ENCODE data around the gene KIAA0586. TPM values are rescaled to one million over a fixed set of nuclear protein-coding genes. Genes with fewer than 3 reads are reported as not detected.
"Not testable (repeated sequence)": the region's sequence is repeated elsewhere in the genome, so short reads cannot be mapped to it uniquely, and the experiment has no call there.

Gene KIAA0586
- total RNA-seq, 1 donor, result 18.4 TPM

DNA sequence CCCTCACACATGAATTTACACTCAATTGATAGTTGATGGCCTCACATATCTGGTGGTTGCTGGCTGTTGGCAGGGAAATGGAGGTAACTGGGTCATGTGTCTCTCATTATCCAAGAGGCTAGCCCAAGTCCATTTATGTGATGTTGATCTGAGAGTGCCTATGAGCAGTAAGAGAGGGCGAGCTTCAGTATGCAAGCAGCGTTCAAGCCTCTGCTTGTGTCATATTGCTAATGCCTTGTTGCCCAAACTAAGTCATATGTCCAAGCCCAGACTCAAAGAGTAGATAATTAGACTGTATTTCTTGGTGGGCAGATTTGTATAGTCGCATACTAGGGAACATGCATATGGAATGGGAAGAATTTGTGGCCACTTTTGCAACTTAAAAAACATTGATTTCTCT is 126.4 kb downstream of the KIAA0586 start:
- H3K27me3 ChIP-seq (ENCODE audit: insufficient read depth, low read length), result no peaks in the 10 kb centered on the region
- no peaks in the 10 kb centered on the region for H3K4me1 ChIP-seq (ENCODE audit: insufficient read depth, low read length)
- no peak overlapping the region for H3K4me3 ChIP-seq (ENCODE audit: low read length)
- no peaks in the 10 kb centered on the region for H3K9me3 ChIP-seq (ENCODE audit: low read depth, low read length)

GRCh38 chr14:58555647-58556046 is 128.1 kb downstream of the KIAA0586 start:
- Histone ChIP-seq H3K9me3 (ENCODE audit: low read depth, low read length) (no peaks in the 10 kb centered on the region), H3K4me3 (ENCODE audit: low read length) (no peak overlapping the region), H3K27me3 (ENCODE audit: insufficient read depth, low read length) (no peaks in the 10 kb centered on the region), H3K4me1 (ENCODE audit: insufficient read depth, low read length) (no peaks in the 10 kb centered on the region)

DNA sequence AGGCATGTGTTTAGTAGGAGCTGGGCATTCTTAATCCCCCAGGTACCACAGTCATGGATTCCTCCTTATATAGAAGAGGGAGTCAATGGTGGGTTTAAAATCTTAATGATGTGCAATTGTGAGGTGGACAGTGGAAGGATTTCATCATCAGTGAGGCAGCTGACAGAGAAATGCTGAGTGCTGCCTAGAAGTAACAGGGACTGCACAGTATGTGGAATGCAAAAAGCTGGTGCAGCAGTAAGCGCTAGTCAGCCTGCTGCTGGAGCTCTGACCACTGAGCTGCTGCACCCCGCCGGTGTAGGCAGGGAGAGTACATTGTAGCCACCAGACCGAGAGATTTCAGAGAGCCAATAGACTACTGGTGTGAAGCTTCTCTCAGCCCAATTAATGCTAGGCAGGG is 129.7 kb downstream of the KIAA0586 start:
- Histone ChIP-seq H3K9me3 (ENCODE audit: low read depth, low read length) (no peaks in the 10 kb centered on the region), H3K4me3 (ENCODE audit: low read length) (no peak overlapping the region), H3K27me3 (ENCODE audit: insufficient read depth, low read length) (no peaks in the 10 kb centered on the region), H3K4me1 (ENCODE audit: insufficient read depth, low read length) (no peaks in the 10 kb centered on the region)

DNA sequence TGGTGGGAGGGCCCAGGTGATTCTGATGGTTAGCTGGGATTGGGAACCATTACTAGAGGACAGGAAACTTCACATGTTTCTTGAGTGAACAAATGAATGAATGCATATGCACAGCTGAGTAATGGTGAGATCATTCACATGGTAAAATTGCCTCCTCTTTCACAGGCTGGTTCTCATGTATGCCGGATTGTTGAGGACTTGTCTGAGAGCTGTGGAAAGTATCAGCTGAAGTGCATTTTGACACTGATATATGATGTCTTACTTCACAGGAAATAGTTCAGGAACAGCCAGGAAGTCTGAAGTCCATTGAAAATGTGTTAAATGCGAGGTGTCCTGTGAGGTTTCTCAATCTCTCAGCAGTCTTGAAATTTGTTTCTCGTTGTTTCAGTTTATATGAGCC is 132.7 kb downstream of the KIAA0586 start:
- no peaks in the 10 kb centered on the region for H3K27me3 ChIP-seq (ENCODE audit: insufficient read depth, low read length)
- H3K4me1 ChIP-seq (ENCODE audit: insufficient read depth, low read length), result no peaks in the 10 kb centered on the region
- no peak overlapping the region for H3K4me3 ChIP-seq (ENCODE audit: low read length)
- no peaks in the 10 kb centered on the region for H3K9me3 ChIP-seq (ENCODE audit: low read depth, low read length)

- Histone ChIP-seq H3K4me3 (ENCODE audit: low read length) (no peak overlapping the region), H3K27me3 (ENCODE audit: insufficient read depth, low read length) (no peaks in the 10 kb centered on the region), H3K9me3 (ENCODE audit: low read depth, low read length) (no peaks in the 10 kb centered on the region), H3K4me1 (ENCODE audit: insufficient read depth, low read length) (no peaks in the 10 kb centered on the region)
Observed at GRCh38 chr14:58562141-58562540, 134.6 kb downstream of the KIAA0586 start.

DNA sequence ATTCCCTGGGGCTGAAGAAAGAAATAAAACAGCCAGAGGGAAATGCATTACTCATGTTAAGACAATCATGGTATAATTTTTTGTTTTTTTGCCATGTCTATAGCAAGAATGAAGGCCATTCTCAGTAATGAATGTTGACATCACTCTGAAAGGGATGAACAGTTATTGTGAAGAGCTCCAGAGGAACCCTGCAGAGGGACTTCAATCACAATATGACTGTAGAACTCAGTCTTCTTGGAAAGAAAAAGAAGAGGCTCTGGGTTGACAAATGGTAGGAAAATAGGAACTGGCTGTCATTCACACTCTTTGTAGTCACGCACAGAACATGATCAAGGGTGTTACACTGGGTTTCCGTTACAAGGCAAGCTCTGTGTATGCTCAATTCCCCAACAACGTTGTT is 136.5 kb downstream of the KIAA0586 start:
- Histone ChIP-seq H3K9me3 (ENCODE audit: low read depth, low read length) (no peaks in the 10 kb centered on the region), H3K27me3 (ENCODE audit: insufficient read depth, low read length) (no peaks in the 10 kb centered on the region), H3K4me1 (ENCODE audit: insufficient read depth, low read length) (no peaks in the 10 kb centered on the region)

DNA sequence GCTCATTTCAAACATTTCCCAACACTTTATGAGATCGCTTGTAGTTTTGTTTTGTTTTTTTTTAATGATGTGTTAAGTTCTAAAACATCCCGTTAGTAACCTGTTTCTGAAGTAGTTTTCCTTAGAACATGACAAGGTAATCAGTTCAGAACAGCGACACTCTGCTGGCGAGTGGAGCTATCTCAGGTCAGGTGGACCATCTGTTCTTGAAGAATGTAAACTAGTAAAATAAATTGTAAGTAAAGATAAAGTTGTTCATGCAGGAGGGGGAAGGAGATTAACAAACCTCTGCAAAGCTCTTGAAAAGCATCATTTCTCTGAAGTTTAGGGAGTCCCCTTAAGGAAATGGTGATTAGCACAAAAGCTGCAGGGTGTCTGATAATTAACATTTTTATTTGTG is 138.3 kb downstream of the KIAA0586 start:
- no peaks in the 10 kb centered on the region for H3K9me3 ChIP-seq (ENCODE audit: low read depth, low read length)
- no peak overlapping the region for H3K4me3 ChIP-seq (ENCODE audit: low read length)
- H3K27me3 ChIP-seq (ENCODE audit: insufficient read depth, low read length), result no peaks in the 10 kb centered on the region
- no peaks in the 10 kb centered on the region for H3K4me1 ChIP-seq (ENCODE audit: insufficient read depth, low read length)

More for the DNA sequence above, 136.5 kb downstream of the KIAA0586 start:
- H3K4me3 ChIP-seq (ENCODE audit: low read length), result no peak overlapping the region

DNA sequence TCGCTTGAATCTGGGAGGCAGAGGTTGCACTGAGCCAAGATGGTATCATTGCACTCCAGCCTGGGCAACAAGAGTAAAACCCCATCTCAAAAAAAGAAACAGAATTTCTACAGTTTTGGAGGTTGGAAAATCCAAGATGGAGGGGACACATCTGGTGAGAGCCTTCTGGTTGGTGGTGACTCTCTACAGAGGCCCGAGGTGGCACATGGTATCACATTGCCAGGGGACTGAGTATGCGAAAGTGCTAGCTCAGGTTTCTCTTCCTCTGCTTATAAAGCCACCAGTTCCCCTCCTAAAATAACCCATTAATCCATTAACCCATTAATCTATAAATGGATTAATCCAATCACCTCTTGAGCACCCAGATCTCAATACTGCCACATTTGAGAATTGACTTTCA is 139.5 kb downstream of the KIAA0586 start:
- H3K4me1 ChIP-seq (ENCODE audit: insufficient read depth, low read length), result peaks cover 5% of the 10 kb centered on the region
- no peak overlapping the region for H3K4me3 ChIP-seq (ENCODE audit: low read length)
- no peaks in the 10 kb centered on the region for H3K27me3 ChIP-seq (ENCODE audit: insufficient read depth, low read length)
- no peaks in the 10 kb centered on the region for H3K9me3 ChIP-seq (ENCODE audit: low read depth, low read length)

- peaks cover 5% of the 10 kb centered on the region for H3K4me1 ChIP-seq (ENCODE audit: insufficient read depth, low read length)
- no peaks in the 10 kb centered on the region for H3K27me3 ChIP-seq (ENCODE audit: insufficient read depth, low read length)
- H3K4me3 ChIP-seq (ENCODE audit: low read length), result no peak overlapping the region
- no peaks in the 10 kb centered on the region for H3K9me3 ChIP-seq (ENCODE audit: low read depth, low read length)
Observed at GRCh38 chr14:58568322-58568721, 140.8 kb downstream of the KIAA0586 start.

- no peaks in the 10 kb centered on the region for H3K9me3 ChIP-seq (ENCODE audit: low read depth, low read length)
- H3K27me3 ChIP-seq (ENCODE audit: insufficient read depth, low read length), result no peaks in the 10 kb centered on the region
Observed at GRCh38 chr14:58571256-58571655, 143.7 kb downstream of the KIAA0586 start.

GRCh38 chr14:58571769-58572472 is 144.4 kb downstream of the KIAA0586 start:
- H3K4me3 ChIP-seq (ENCODE audit: low read length), result no peak overlapping the region
- no peaks in the 10 kb centered on the region for H3K27me3 ChIP-seq (ENCODE audit: insufficient read depth, low read length)
- peaks cover 5% of the 10 kb centered on the region for H3K4me1 ChIP-seq (ENCODE audit: insufficient read depth, low read length)
- H3K9me3 ChIP-seq (ENCODE audit: low read depth, low read length), result no peaks in the 10 kb centered on the region

More at GRCh38 chr14:58571256-58571655, 143.7 kb downstream of the KIAA0586 start:
- H3K4me3 ChIP-seq (ENCODE audit: low read length), result no peak overlapping the region
- H3K4me1 ChIP-seq (ENCODE audit: insufficient read depth, low read length), result peaks cover 5% of the 10 kb centered on the region

DNA sequence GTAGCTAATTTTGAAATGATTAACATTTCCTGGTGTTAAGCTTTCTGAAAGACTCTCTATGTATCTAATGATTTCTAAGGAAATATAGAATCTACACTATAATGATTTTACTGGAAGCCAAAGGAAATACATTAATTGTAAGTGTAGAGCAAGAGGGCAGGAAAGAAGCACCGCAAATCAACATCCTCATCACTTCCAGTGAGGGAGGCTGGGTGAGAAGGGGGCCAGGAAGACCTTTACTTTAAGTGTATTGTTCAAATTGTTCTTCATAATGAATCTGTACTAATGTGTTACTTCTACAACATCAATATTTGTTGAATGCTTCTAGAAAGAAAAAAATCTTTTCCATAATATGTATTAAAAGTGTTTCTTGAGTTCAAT is 144.9 kb downstream of the KIAA0586 start:
- Histone ChIP-seq H3K27me3 (ENCODE audit: insufficient read depth, low read length) (no peaks in the 10 kb centered on the region), H3K9me3 (ENCODE audit: low read depth, low read length) (no peaks in the 10 kb centered on the region), H3K4me1 (ENCODE audit: insufficient read depth, low read length) (peaks cover 5% of the 10 kb centered on the region), H3K4me3 (ENCODE audit: low read length) (no peak overlapping the region)

DNA sequence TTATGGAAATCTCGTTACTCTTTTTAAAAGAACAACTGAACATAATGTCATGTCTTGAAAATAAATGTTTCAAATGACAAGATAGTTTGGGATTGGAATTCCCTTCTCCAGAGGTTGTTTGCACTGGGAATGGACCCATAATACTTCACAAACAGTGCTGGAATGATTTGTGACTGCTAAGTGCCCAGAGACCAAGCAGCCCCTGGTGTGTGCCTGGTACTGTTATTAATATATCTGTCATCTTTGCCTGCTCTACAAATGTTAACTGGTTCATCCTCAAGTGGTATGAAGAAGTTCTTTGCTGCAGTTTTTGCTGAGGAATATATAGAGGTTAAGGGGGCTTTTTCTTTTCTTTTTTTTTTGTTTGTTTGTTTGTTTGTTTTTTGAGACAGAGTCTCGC is 145.3 kb downstream of the KIAA0586 start:
- no peak overlapping the region for H3K4me3 ChIP-seq (ENCODE audit: low read length)
- H3K9me3 ChIP-seq (ENCODE audit: low read depth, low read length), result no peaks in the 10 kb centered on the region
- peaks cover 5% of the 10 kb centered on the region for H3K4me1 ChIP-seq (ENCODE audit: insufficient read depth, low read length)
- H3K27me3 ChIP-seq (ENCODE audit: insufficient read depth, low read length), result no peaks in the 10 kb centered on the region

GRCh38 chr14:58574623-58575022 is 147.1 kb downstream of the KIAA0586 start:
- no peak overlapping the region for H3K4me3 ChIP-seq (ENCODE audit: low read length)
- H3K9me3 ChIP-seq (ENCODE audit: low read depth, low read length), result no peaks in the 10 kb centered on the region
- H3K4me1 ChIP-seq (ENCODE audit: insufficient read depth, low read length), result peaks cover 5% of the 10 kb centered on the region
- H3K27me3 ChIP-seq (ENCODE audit: insufficient read depth, low read length), result no peaks in the 10 kb centered on the region

DNA sequence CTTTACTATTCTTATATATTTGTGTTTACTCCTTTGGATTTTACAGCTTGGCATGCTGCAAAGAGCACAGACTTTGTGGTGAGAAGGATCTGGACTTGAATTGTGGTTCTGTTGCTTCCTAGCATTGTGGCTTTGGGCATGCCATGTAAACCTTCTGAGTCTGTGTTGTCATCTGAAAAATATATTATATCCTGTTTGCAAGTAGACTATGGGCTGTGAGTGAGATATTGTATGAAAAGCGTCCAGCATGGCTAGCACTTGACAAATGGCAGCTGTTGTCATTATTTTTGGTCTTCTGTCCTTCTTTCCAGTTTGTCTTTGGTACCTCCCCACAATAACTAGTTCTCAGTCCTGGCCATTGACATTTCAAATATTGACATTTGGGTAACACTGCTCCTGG is 148.4 kb downstream of the KIAA0586 start:
- no peaks in the 10 kb centered on the region for H3K27me3 ChIP-seq (ENCODE audit: insufficient read depth, low read length)
- no peak overlapping the region for H3K4me3 ChIP-seq (ENCODE audit: low read length)
- no peaks in the 10 kb centered on the region for H3K9me3 ChIP-seq (ENCODE audit: low read depth, low read length)
- H3K4me1 ChIP-seq (ENCODE audit: insufficient read depth, low read length), result peaks cover 5% of the 10 kb centered on the region

DNA sequence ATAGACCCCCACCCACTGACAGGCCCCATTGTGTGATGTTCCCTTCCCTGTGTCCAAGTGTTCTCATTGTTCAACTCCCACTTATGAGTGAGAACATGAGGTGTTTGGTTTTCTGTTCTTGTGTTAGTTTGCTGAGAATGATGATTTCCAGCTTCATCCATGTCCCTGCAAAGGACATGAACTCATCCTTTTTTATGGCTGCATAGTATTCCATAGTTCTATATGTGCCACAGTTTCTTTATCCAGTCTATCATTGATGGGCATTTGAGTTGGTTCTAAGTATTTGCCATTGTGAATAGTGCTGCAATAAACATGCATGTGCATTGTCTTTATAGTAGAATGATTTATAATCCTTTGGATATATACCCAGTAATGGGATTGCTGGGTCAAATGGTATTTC is 152.5 kb downstream of the KIAA0586 start:
- H3K27me3 ChIP-seq (ENCODE audit: insufficient read depth, low read length); H3K9me3 ChIP-seq (ENCODE audit: low read depth, low read length); H3K4me1 ChIP-seq (ENCODE audit: insufficient read depth, low read length); H3K4me3 ChIP-seq (ENCODE audit: low read length): not testable (repeated sequence)
